ENCODE measurements around the gene PAF1.
A peak's percentile ranks its signal among the peaks of the same experiment; 100 is the strongest.

PAF1 gene

GRCh38 chr19:39410831-39411080 is 19.9 kb upstream of the PAF1 start:
- TF ChIP-seq CTCF (IDR thresholded peaks at IDR 0.05; ENCODE audit: insufficient read depth, low read length, missing control alignments), result no peak
- no peak for DNase-seq (ENCODE audit: low read depth, low spot score)
- ChIA-PET POLR2A (interaction anchor here (1.2 to 2.3 kb wide), 6 partner anchors 8 to 35 kb away, joined by 4 to 49 read pairs (median 6); partner anchors contain the start of gene RPS16), CTCF (interaction anchor here (1.4 to 2.2 kb wide), 5 partner anchors 10 to 48 kb away, joined by 5 to 102 read pairs (median 16); partner anchors contain the start of genes MED29, PAF1 and RPS16)
- H3K4me3 ChIP-seq (ENCODE audit: low read depth, low read length), result no peak overlapping the region

GRCh38 chr19:39410017-39410830 is 19.3 kb upstream of the PAF1 start:
- H3K4me3 ChIP-seq (ENCODE audit: low read depth, low read length), result peak overlapping the region; percentile 83
- DNase-seq (ENCODE audit: low read depth, low spot score), result no peak
- CTCF ChIA-PET, result no interaction called here
- no peak for TF ChIP-seq CTCF (IDR thresholded peaks at IDR 0.05; ENCODE audit: insufficient read depth, low read length, missing control alignments)
- POLR2A ChIA-PET, result no interaction called here

- no peak for TF ChIP-seq CTCF (IDR thresholded peaks at IDR 0.05; ENCODE audit: insufficient read depth, low read length, missing control alignments)
- DNase-seq (ENCODE audit: low read depth, low spot score), result no peak
- CTCF ChIA-PET, result interaction anchor here (0.7 to 4.3 kb wide), 2 partner anchors 12 to 385 kb away, joined by 3 to 49 read pairs; no protein-coding TSS in a partner anchor
- POLR2A ChIA-PET, result interaction anchor here (0.7 to 3.1 kb wide), 3 partner anchors 11 to 26 kb away, joined by 3 to 24 read pairs (median 5); partner anchors contain the start of gene RPS16
- H3K4me3 ChIP-seq (ENCODE audit: low read depth, low read length), result peak overlapping the region; percentile 83
Measured at GRCh38 chr19:39409208-39410016, 18.5 kb upstream of the PAF1 start.

GRCh38 chr19:39408392-39409207 is 17.7 kb upstream of the PAF1 start:
- no peak for TF ChIP-seq CTCF (IDR thresholded peaks at IDR 0.05; ENCODE audit: insufficient read depth, low read length, missing control alignments)
- no peak for DNase-seq (ENCODE audit: low read depth, low spot score)
- ChIA-PET CTCF (interaction anchor here (0.8 to 4.3 kb wide), 3 partner anchors 11 to 32 kb away, joined by 3 to 49 read pairs (median 4); no protein-coding TSS in a partner anchor), POLR2A (interaction anchor here (0.6 to 3.1 kb wide), 6 partner anchors 10 to 112 kb away, joined by 3 to 24 read pairs (median 4); partner anchors contain the start of gene RPS16)
- H3K4me3 ChIP-seq (ENCODE audit: low read depth, low read length), result peak overlapping the region; percentile 83

GRCh38 chr19:39407660-39408391 is 16.9 kb upstream of the PAF1 start:
- CTCF ChIA-PET, result interaction anchor here (0.8 to 4.3 kb wide), 3 partner anchors 11 to 33 kb away, joined by 3 to 49 read pairs (median 4); no protein-coding TSS in a partner anchor
- no peak for DNase-seq (ENCODE audit: low read depth, low spot score)
- TF ChIP-seq CTCF (IDR thresholded peaks at IDR 0.05; ENCODE audit: insufficient read depth, low read length, missing control alignments), result no peak
- POLR2A ChIA-PET, result interaction anchor here (0.6 to 3.1 kb wide), 6 partner anchors 10 to 112 kb away, joined by 3 to 24 read pairs (median 4); partner anchors contain the start of gene RPS16
- H3K4me3 ChIP-seq (ENCODE audit: low read depth, low read length), result peak overlapping the region; percentile 83

Data from AG04449 (cell line).